Peyer's patch (tissue), 4 donors: Measurements from ENCODE around the gene CSTB.

ENCODE experiments used
- POLR2A ChIP-seq, 2 donors: fragments of 450-650 bp; IDR thresholded peaks; one replicate each; pipeline ENCODE4 v1.5.1; 2017; ENCODE audit warnings: antibody characterized with exemption in 2 of 2, mild to moderate bottlenecking in 2 of 2, moderate library complexity in 2 of 2
- TF ChIP-seq, protein P1 (sequence below), 6 experiments: fragments of 450-650 bp in 4 of 6; fragments of 200-600 bp in 2 of 6; sonication (generic) in 1 of 6; IDR thresholded peaks; one replicate each; pipeline ENCODE4 v1.5.1; 2017 to 2019; ENCODE audit warnings: antibody characterized with exemption in 6 of 6, mild to moderate bottlenecking in 3 of 6, moderate library complexity in 1 of 6

GRCh38 chr21:43741423-43742096 lies 34.5 kb downstream of the CSTB start:
- TF ChIP-seq, protein P1, sequence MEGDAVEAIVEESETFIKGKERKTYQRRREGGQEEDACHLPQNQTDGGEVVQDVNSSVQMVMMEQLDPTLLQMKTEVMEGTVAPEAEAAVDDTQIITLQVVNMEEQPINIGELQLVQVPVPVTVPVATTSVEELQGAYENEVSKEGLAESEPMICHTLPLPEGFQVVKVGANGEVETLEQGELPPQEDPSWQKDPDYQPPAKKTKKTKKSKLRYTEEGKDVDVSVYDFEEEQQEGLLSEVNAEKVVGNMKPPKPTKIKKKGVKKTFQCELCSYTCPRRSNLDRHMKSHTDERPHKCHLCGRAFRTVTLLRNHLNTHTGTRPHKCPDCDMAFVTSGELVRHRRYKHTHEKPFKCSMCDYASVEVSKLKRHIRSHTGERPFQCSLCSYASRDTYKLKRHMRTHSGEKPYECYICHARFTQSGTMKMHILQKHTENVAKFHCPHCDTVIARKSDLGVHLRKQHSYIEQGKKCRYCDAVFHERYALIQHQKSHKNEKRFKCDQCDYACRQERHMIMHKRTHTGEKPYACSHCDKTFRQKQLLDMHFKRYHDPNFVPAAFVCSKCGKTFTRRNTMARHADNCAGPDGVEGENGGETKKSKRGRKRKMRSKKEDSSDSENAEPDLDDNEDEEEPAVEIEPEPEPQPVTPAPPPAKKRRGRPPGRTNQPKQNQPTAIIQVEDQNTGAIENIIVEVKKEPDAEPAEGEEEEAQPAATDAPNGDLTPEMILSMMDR (IDR thresholded peaks at IDR 0.05) = no peak
- no peak for TF ChIP-seq POLR2A (IDR thresholded peaks at IDR 0.05)
